ENCODE data around the gene FGD2. TPM values are rescaled to one million over a fixed set of nuclear protein-coding genes. Genes with fewer than 3 reads are reported as not detected.

FGD2 gene
- total RNA-seq, 5 donors from 2014 or later (not counting 1 experiment from before 2014, with no cell fraction given), result 2.8 to 11.1 (median 3.3) TPM

DNA sequence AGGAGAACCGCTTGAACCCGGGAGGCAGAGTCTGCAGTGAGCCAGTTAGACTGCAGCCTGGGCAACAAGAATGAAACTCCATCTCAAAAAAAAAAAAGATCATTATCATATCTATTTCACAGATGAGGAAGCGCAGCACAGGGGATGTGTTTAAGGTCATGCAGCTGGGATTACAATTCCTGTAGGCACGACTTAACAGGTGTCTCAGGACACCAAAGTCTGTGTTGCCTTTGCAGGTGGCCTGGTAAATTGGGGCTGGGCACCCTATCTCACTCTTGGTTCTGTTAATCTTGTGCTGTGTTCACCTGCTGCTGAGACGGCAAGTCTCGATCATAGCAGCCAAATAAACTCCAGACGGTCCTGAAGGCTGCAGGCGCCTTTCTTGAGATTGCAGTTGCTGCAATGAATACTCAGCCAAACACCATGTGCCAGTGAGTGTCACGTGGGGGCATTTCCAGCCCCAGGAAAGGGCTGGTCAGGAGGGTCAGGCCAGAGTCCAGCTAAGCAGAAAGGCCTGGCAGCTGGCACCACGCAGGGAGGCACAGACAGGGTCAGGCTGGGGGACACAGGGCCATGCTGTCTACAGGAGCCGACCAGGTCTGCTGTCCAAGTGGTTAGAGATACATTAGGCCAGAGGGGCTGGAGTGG lies 55.8 kb downstream of the FGD2 start:
- H3K27me3 Mint-ChIP-seq, result no peaks in the 10 kb centered on the region
- no peaks in the 10 kb centered on the region for H3K9me3 Mint-ChIP-seq
- ATAC-seq (replicated peaks in 1 of 4), result no peak
- no peaks in the 10 kb centered on the region for H3K36me3 ChIP-seq (ENCODE audit: control insufficient read depth in 2 of 2, extremely low read depth in 1 of 2, insufficient read depth in 1 of 2, low read length in 1 of 2)
- ChIA-PET POLR2A (interaction anchor here in 1 of 2 donors (0.7 kb wide), 1 partner anchor 464 kb away, joined by 4 read pairs; no protein-coding TSS in a partner anchor), CTCF (no interaction called here)
- H3K4me3 ChIP-seq (ENCODE audit: control insufficient read depth in 1 of 2, extremely low read depth in 1 of 2, low read length in 1 of 2), result no peak overlapping the region
- no peak for DNase-seq
- 91% methylated on average over 8 of the region's 11 CpGs for WGBS (ENCODE audit: insufficient coverage)
- no peaks in the 10 kb centered on the region for H3K9me3 ChIP-seq
- no peak overlapping the region for H3K4me3 Mint-ChIP-seq
- no peaks in the 10 kb centered on the region for H3K4me1 ChIP-seq (ENCODE audit: control insufficient read depth in 1 of 2, extremely low read depth in 1 of 2, insufficient read depth in 2 of 2, low read length in 2 of 2)
- no peak overlapping the region for H3K27ac ChIP-seq (ENCODE audit: low read length)
- peaks cover 0 to 5% (median 0%) of the 10 kb centered on the region in 3 donors for H3K4me1 Mint-ChIP-seq
- H3K36me3 Mint-ChIP-seq, result no peaks in the 10 kb centered on the region
- no peak overlapping the region for H3K27ac Mint-ChIP-seq
- H3K27me3 ChIP-seq (replicated peaks in 1 of 2; ENCODE audit: control insufficient read depth in 2 of 2, extremely low read depth in 1 of 2, insufficient read depth in 2 of 2, low read length in 1 of 2), result no peaks in the 10 kb centered on the region

- no peaks in the 10 kb centered on the region for H3K9me3 ChIP-seq
- CTCF ChIA-PET, result no interaction called here
- no peaks in the 10 kb centered on the region for H3K9me3 Mint-ChIP-seq
- no peaks in the 10 kb centered on the region for H3K36me3 Mint-ChIP-seq
- H3K4me1 Mint-ChIP-seq, result no peaks in the 10 kb centered on the region
- 50% methylated on average over 1 of the region's 6 CpGs for WGBS (ENCODE audit: insufficient coverage)
- H3K27me3 Mint-ChIP-seq, result no peaks in the 10 kb centered on the region
- H3K27ac Mint-ChIP-seq, result no peak overlapping the region
- H3K27me3 ChIP-seq (replicated peaks in 1 of 2; ENCODE audit: control insufficient read depth in 2 of 2, extremely low read depth in 1 of 2, insufficient read depth in 2 of 2, low read length in 1 of 2), result no peaks in the 10 kb centered on the region
- H3K36me3 ChIP-seq (ENCODE audit: control insufficient read depth in 2 of 2, extremely low read depth in 1 of 2, insufficient read depth in 1 of 2, low read length in 1 of 2), result no peaks in the 10 kb centered on the region
- no peak overlapping the region for H3K4me3 ChIP-seq (ENCODE audit: control insufficient read depth in 1 of 2, extremely low read depth in 1 of 2, low read length in 1 of 2)
- H3K4me1 ChIP-seq (ENCODE audit: control insufficient read depth in 1 of 2, extremely low read depth in 1 of 2, insufficient read depth in 2 of 2, low read length in 2 of 2), result no peaks in the 10 kb centered on the region
- H3K4me3 Mint-ChIP-seq, result no peak overlapping the region
- H3K27ac ChIP-seq (ENCODE audit: low read length), result no peak overlapping the region
- POLR2A ChIA-PET, result no interaction called here
- no peak for DNase-seq
- no peak for ATAC-seq (replicated peaks in 1 of 4)
Observed at GRCh38 chr6:37062424-37062823, 57.0 kb downstream of the FGD2 start.

GRCh38 chr6:37068356-37069270 lies 63.2 kb downstream of the FGD2 start:
- CTCF ChIA-PET, result no interaction called here
- no peaks in the 10 kb centered on the region for H3K9me3 ChIP-seq
- no peaks in the 10 kb centered on the region for H3K27me3 ChIP-seq (replicated peaks in 1 of 2; ENCODE audit: control insufficient read depth in 2 of 2, extremely low read depth in 1 of 2, insufficient read depth in 2 of 2, low read length in 1 of 2)
- H3K36me3 ChIP-seq (ENCODE audit: control insufficient read depth in 2 of 2, extremely low read depth in 1 of 2, insufficient read depth in 1 of 2, low read length in 1 of 2), result no peaks in the 10 kb centered on the region
- Mint-ChIP-seq H3K27ac (no peak overlapping the region), H3K9me3 (peaks cover 0 to 3% (median 0%) of the 10 kb centered on the region in 3 donors), H3K4me3 (no peak overlapping the region), H3K4me1 (peaks cover 18 to 26% (median 21%) of the 10 kb centered on the region in 3 donors), H3K36me3 (no peaks in the 10 kb centered on the region), H3K27me3 (no peaks in the 10 kb centered on the region)
- WGBS (ENCODE audit: insufficient coverage), result 73% methylated on average over 12 of the region's 17 CpGs
- ATAC-seq (replicated peaks in 1 of 4), result no peak
- POLR2A ChIA-PET, result no interaction called here
- no peak for DNase-seq
- peaks cover 0 to 26% of the 10 kb centered on the region in 2 experiments for H3K4me1 ChIP-seq (ENCODE audit: control insufficient read depth in 1 of 2, extremely low read depth in 1 of 2, insufficient read depth in 2 of 2, low read length in 2 of 2)
- H3K4me3 ChIP-seq (ENCODE audit: control insufficient read depth in 1 of 2, extremely low read depth in 1 of 2, low read length in 1 of 2), result no peak overlapping the region
- no peak overlapping the region for H3K27ac ChIP-seq (ENCODE audit: low read length)

GRCh38 chr6:37069639-37070038 lies 64.2 kb downstream of the FGD2 start:
- ChIA-PET POLR2A (interaction anchor here in 1 of 2 donors (0.5 kb wide), 1 partner anchor 81 kb away, joined by 5 read pairs; no protein-coding TSS in a partner anchor), CTCF (no interaction called here)
- Histone ChIP-seq H3K4me1 (ENCODE audit: control insufficient read depth in 1 of 2, extremely low read depth in 1 of 2, insufficient read depth in 2 of 2, low read length in 2 of 2) (peaks cover 0 to 26% of the 10 kb centered on the region in 2 experiments), H3K9me3 (no peaks in the 10 kb centered on the region), H3K36me3 (ENCODE audit: control insufficient read depth in 2 of 2, extremely low read depth in 1 of 2, insufficient read depth in 1 of 2, low read length in 1 of 2) (no peaks in the 10 kb centered on the region), H3K27ac (ENCODE audit: low read length) (no peak overlapping the region), H3K27me3 (replicated peaks in 1 of 2; ENCODE audit: control insufficient read depth in 2 of 2, extremely low read depth in 1 of 2, insufficient read depth in 2 of 2, low read length in 1 of 2) (no peaks in the 10 kb centered on the region), H3K4me3 (ENCODE audit: control insufficient read depth in 1 of 2, extremely low read depth in 1 of 2, low read length in 1 of 2) (no peak overlapping the region)
- Mint-ChIP-seq H3K27ac (no peak overlapping the region), H3K4me1 (peaks cover 18 to 26% (median 21%) of the 10 kb centered on the region in 3 donors), H3K9me3 (peaks cover 0 to 3% (median 0%) of the 10 kb centered on the region in 3 donors), H3K4me3 (no peak overlapping the region), H3K36me3 (no peaks in the 10 kb centered on the region), H3K27me3 (no peaks in the 10 kb centered on the region)
- WGBS (ENCODE audit: insufficient coverage), result 67% methylated on average over 1 of the region's 5 CpGs
- ATAC-seq (replicated peaks in 1 of 4), result no peak
- no peak for DNase-seq

DNA sequence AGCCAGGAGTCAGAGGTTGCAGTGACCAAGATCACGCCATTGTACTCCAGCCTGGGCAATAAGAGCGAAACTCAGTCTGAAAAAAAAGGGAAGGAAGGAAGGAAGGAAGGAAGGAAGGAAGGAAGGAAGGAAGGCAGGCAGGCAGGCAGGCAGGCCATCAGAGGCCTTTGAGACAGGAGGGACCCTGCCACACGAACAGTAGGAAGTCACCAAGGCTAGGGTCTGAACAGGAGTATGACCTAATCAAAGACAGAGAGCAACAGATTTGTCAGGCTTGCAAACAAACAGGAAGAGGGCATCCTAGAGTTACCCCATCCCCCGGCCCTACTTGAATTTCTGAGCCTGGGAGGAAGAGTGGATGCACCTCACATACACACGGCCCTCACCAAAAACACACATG lies 67.1 kb downstream of the FGD2 start:
- H3K36me3 Mint-ChIP-seq, result no peaks in the 10 kb centered on the region
- no peaks in the 10 kb centered on the region for H3K27me3 Mint-ChIP-seq
- no peak overlapping the region for H3K4me3 Mint-ChIP-seq
- peak overlapping the region; percentile 30 to 56 for H3K27ac Mint-ChIP-seq
- 73% methylated on average over 3 of the region's 5 CpGs for WGBS (ENCODE audit: insufficient coverage)
- no peak overlapping the region for H3K27ac ChIP-seq (ENCODE audit: low read length)
- H3K9me3 ChIP-seq, result no peaks in the 10 kb centered on the region
- H3K4me1 ChIP-seq (ENCODE audit: control insufficient read depth in 1 of 2, extremely low read depth in 1 of 2, insufficient read depth in 2 of 2, low read length in 2 of 2), result peaks cover 0 to 26% of the 10 kb centered on the region in 2 experiments
- H3K9me3 Mint-ChIP-seq, result peaks cover 0 to 3% (median 0%) of the 10 kb centered on the region in 3 donors
- H3K4me3 ChIP-seq (ENCODE audit: control insufficient read depth in 1 of 2, extremely low read depth in 1 of 2, low read length in 1 of 2), result no peak overlapping the region
- H3K36me3 ChIP-seq (ENCODE audit: control insufficient read depth in 2 of 2, extremely low read depth in 1 of 2, insufficient read depth in 1 of 2, low read length in 1 of 2), result no peaks in the 10 kb centered on the region
- DNase-seq (peak in 5 of 35 experiments; percentile 7 to 33 (median 19)), ATAC-seq (replicated peaks in 1 of 4) (peak; percentile 54 to 66 (median 58))
- H3K27me3 ChIP-seq (replicated peaks in 1 of 2; ENCODE audit: control insufficient read depth in 2 of 2, extremely low read depth in 1 of 2, insufficient read depth in 2 of 2, low read length in 1 of 2), result no peaks in the 10 kb centered on the region
- peaks cover 18 to 26% (median 21%) of the 10 kb centered on the region in 3 donors for H3K4me1 Mint-ChIP-seq
- CTCF ChIA-PET, result no interaction called here
- POLR2A ChIA-PET, result no interaction called here

DNA sequence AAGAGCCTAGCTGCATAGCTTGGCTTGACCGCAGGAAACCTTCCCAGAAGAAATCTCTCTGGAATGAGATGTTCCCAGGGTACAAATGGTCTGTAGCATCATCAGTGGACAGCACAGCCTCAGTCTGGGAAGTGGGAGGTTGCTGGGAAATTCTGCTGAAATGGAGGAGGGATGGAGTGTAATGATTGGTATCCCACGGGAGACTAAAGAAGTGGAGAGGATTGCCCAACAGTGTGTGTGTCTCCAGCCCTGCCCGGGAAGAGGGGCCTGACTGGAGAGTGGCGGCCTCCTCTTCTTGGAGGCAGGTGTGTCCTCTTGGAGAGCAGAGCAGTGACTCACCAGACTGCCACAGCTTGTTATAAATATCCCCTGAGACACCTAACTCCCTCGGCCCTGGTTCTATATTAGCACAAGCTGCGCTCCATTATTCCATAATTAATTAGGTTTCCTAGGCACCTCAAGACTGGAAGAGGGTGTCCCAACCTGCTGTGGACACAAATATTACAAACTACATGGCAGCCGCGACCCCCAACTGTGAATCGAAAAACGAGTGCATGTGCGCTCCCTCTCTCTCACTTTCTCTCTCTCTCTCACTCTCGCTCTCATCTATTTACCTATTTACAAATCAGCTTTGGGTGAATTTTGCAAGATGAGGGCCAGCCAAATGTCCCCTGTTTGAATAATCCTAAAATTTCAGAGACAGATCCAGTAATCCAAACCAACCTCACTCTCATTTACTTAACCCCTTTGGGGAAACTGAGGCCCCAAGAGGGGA lies 68.8 kb downstream of the FGD2 start:
- H3K4me3 Mint-ChIP-seq, result no peak overlapping the region

More for the DNA sequence above, 68.8 kb downstream of the FGD2 start:
- H3K36me3 ChIP-seq (ENCODE audit: control insufficient read depth in 2 of 2, extremely low read depth in 1 of 2, insufficient read depth in 1 of 2, low read length in 1 of 2), result no peaks in the 10 kb centered on the region
- CTCF ChIA-PET, result no interaction called here
- Mint-ChIP-seq H3K36me3 (no peaks in the 10 kb centered on the region), H3K4me1 (peaks cover 18 to 22% (median 19%) of the 10 kb centered on the region in 3 donors), H3K27ac (peak overlapping the region in 1 of 2 donors; percentile 6), H3K9me3 (peaks cover 0 to 3% (median 0%) of the 10 kb centered on the region in 3 donors), H3K27me3 (no peaks in the 10 kb centered on the region)
- POLR2A ChIA-PET, result no interaction called here
- H3K4me1 ChIP-seq (ENCODE audit: control insufficient read depth in 1 of 2, extremely low read depth in 1 of 2, insufficient read depth in 2 of 2, low read length in 2 of 2), result peaks cover 0 to 21% of the 10 kb centered on the region in 2 experiments
- 98% methylated on average over 6 of the region's 12 CpGs for WGBS (ENCODE audit: insufficient coverage)
- no peak overlapping the region for H3K27ac ChIP-seq (ENCODE audit: low read length)
- H3K4me3 ChIP-seq (ENCODE audit: control insufficient read depth in 1 of 2, extremely low read depth in 1 of 2, low read length in 1 of 2), result no peak overlapping the region
- ATAC-seq (replicated peaks in 1 of 4) (no peak), DNase-seq (no peak)
- H3K9me3 ChIP-seq, result no peaks in the 10 kb centered on the region
- H3K27me3 ChIP-seq (replicated peaks in 1 of 2; ENCODE audit: control insufficient read depth in 2 of 2, extremely low read depth in 1 of 2, insufficient read depth in 2 of 2, low read length in 1 of 2), result peaks cover 0 to 5% of the 10 kb centered on the region in 2 experiments
